GM21717 (cell line): ENCODE data around the gene DNAJC16.

Experiments
- ATAC-seq: cut with Tn5 transposase; IDR thresholded peaks from one replicate; pipeline ENCODE4 v1.9.1; 2021; ENCODE audit warnings: mild to moderate bottlenecking, moderate library complexity; ENCODE audit not compliant: unreplicated experiment

Gene DNAJC16

DNA sequence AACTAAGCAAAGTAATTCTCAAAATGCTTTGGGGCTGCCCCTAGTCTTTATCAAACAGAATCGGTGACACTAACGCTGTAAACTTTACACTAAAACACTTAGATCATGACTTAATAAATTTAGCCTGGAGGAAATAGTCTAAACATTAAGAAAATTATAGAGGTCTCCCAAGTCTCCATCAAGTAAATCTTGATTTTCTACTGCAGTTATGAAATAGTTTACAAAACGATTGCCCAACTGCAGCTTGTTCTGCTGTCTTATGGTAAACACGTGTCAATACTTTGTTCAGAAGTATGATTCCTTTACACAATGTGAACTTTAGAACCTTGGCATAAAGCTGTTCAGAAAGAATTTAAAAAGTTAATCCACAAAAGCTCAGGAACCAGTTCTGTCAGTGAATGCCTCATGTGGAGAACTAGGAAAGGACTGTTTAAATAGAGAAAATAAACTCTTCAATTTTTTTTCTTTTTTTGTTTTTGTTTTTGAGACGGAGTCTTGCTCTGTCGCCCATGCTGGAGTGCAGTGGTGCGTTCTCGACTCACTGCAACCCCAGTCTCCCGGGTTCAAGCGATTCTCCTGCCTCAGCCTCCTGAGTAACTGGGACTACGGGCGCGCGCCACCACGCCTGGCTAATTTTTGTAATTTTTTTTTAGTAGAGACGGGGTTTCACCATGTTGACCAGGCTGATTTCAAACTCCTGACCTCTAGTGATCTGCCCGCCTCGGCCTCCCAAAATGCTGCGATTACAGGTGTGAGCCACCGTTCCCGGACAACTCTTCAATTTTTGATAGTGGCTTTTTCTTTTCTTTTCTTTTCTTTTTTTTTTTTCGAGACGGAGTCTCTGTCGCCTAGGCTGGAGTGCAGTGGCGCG, 92.2 kb downstream of the DNAJC16 start:
- ATAC-seq: no peak

DNA sequence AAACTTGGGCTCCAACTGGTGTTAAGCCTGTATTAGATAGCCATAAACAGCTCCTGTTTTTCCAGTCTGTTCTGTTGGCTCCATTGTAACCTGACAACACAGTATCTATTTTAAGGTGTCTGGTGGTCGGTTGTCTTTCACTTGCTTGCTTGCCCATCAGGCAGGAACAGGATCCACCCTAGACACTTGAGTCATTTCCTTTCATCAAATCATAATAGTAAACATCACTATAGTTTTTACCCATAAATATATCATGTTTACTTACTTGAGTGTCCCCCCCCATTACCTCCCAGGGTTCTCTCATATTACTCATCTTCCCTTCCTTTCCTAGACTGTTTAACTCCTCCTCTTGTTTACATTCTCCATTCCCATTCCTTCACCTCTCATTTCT, 93.5 kb downstream of the DNAJC16 start:
- no peak for ATAC-seq

DNA sequence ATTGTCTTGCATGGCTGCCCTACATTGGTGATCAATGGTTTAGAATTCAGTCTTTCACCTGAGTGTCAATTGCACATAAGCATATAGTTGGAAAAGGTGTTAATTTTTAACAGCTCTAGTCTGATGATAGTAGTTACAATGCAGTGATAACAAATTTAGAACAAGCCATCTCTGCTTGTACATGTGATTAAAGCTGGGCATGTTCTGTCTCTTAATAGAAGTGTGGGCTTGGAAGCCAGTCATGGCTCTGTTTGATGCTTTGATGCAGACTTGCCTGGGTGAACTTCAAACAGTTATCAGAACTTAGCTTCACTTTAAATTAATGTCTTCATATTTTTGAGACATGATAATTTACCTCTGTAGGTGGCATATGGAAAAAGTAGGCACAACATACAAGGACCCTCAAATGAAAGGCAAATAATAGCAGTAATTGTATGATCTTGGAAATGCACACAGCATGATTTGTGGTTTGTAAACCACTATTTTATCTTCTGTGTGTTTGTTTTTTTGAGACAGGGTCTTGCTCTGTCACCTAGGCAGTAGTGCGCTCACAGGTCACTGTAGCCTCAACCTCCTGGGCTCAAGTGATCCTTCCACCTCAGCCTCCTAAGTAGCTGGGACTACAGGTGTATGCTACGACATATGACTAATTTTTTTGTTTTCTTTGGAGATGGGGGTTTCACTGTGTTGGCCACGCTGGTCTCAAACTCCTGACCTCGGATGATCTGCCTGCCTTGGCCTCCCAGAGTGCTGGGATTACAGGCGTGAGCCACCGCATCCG, 94.4 kb downstream of the DNAJC16 start:
- ATAC-seq: no peak

DNA sequence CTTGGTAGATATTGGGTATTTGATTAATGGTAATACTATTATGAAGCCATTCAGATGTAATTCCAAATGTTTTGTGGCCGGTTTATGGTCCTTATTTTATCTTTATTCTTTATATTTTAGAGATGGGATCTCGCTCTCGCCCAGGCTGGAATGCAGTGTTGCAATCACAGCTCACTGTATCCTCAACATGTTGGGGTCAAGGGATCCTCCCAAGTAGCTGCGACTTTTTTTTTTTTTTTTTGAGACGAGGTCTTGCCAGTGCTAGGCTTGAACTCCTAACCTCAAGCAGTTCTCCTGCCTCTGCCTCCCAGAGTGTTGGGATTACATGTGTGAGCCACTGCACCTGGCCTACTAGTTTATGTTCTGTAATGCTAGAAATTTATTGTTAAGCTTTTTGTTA, 95.3 kb downstream of the DNAJC16 start:
- ATAC-seq: no peak

DNA sequence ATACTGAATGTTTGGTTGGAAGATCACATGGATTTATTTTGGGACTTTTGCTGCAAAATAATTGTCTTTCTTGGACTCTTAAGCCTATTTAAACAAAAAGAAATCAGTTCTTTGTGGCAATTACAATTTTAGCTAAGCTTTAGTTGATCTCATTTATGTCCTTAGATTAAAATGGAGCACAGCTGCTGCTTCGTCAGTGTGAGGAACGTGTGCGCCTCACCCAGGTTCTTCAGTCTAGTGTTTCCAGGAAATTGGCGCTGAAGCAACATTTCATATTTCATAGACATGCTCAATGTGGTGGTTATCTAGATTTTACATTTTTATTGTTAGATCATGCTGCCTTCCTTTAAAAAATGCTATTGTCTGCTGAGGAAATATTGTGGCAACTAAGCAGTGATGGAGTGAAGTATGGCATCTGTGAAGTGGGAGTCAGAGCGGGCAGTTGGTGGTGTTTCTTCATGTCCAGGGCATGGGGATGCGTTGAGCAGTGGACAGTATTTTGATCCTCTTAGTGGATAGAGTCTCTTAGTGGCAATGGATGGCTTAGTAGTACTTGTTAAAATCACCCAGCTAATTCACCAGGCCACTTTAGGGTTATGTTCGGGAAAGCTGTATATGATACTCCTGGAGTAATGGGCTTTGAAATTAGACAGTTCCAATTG, 96.2 kb downstream of the DNAJC16 start:
- ATAC-seq: no peak

DNA sequence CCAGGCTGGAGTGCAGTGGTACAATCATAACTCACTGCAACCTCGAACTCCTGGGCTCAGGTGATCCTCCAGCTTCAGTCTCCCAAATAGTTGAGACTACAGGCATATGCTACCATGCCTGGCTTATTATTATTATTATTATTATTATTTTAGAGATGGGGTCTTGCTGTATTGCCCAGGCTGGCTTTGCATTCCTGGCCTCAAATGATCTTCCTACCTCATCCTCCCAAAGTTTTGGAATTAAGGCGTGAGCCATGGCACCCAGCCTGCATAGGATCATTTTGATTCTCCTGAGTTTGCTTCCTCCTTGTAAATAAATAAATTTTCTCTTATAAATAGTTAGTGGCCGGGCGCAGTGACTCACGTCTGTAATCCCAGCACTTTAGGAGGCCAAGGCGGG, 96.8 kb downstream of the DNAJC16 start:
- ATAC-seq: no peak

DNA sequence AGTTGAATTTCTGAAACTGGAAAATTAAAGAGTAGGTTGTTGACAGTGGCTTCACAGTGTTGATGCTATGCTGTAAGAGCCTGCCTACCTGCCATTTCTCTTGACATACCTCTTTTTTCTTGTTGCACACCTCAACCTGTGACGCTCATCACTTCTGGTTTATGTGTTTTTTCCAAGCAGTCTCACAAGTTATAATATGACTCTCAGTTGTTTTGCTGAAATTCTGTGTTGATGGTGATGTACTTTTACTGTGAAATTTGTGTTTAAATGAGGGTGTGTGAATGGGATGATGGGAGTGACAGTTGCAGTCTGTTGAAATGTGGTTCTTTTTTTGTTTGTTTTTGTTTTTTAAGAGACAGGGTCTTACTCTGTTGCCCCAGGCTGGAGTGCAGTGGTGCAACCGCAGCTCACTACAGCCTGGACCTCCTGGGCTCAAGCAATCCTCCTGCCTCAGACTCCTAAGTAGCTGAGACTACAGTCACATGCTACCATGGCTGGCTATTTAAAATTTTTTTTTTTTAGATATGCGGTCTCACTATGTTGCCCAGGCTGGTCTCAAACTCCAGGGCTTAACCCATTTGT, 97.6 kb downstream of the DNAJC16 start:
- no peak for ATAC-seq

DNA sequence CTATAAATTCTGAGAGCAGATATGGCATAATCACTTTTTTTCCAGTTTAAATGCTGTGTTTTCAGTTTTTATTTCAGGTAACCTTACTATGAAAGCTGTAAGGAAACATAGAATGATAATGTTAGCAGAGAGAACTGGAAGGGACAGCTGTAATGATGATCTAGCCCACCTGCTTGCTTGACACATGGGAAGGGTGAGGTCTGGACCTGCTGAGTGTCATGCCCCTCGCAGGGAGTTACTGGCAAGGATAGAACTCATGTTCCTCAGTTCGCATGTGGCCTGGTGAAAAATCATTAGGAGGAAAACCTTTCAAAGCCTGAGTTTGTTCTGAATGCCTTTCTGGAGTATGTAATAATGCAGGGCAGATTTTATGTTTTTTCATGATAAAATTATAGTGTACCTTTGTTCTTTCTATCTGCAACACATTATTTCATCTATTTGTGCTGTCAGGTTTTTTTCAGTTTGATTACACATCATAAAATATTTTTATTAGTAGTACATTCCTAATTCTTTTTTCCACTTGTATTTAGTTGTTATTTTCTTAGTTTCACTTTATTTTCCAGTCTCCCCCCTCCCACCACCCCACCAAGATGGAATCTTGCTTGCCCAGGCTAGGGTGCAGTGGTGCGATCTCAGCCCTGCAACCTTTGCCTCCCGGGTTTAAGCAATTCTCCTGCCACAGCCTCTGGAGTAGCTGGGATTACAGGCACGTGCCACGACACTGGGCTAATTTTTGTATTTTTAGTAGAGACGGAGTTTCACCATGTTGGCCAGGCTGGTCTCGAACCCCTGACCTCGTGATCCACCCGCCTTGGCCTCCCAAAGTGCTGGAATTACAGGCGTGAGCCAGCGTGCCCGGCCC, 98.6 kb downstream of the DNAJC16 start:
- ATAC-seq: no peak
